ENCODE data around the gene KITLG. TPM values are rescaled to one million over a fixed set of nuclear protein-coding genes. Genes with fewer than 3 reads are reported as not detected.

Gene KITLG
- total RNA-seq, 2 donors from 2014 or later = 3.5 to 9.6 TPM

DNA sequence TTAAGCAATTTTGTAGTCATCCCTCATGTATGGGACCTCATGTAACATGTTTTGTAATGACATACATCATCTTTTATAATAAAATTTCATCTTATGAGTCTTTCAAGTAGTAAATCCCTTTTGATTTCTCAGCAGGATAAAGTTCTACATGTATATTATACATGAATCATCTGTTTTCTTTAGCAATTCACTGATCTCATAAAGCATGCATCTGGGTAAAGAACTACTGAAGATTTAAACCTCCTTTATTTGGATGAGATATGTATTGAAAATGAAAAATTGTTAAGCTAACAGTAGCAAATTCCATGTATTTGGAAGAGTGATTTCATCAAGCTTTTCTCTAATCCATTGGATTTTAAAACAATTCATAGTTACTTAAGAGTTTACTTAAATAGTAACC, 126.9 kb downstream of the KITLG start:
- no peaks in the 10 kb centered on the region for H3K36me3 ChIP-seq
- DNase-seq (ENCODE audit: low spot score) = no peak
- TF ChIP-seq, protein P1, sequence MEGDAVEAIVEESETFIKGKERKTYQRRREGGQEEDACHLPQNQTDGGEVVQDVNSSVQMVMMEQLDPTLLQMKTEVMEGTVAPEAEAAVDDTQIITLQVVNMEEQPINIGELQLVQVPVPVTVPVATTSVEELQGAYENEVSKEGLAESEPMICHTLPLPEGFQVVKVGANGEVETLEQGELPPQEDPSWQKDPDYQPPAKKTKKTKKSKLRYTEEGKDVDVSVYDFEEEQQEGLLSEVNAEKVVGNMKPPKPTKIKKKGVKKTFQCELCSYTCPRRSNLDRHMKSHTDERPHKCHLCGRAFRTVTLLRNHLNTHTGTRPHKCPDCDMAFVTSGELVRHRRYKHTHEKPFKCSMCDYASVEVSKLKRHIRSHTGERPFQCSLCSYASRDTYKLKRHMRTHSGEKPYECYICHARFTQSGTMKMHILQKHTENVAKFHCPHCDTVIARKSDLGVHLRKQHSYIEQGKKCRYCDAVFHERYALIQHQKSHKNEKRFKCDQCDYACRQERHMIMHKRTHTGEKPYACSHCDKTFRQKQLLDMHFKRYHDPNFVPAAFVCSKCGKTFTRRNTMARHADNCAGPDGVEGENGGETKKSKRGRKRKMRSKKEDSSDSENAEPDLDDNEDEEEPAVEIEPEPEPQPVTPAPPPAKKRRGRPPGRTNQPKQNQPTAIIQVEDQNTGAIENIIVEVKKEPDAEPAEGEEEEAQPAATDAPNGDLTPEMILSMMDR (IDR thresholded peaks at IDR 0.05) = no peak
- H3K27me3 ChIP-seq = no peaks in the 10 kb centered on the region
- no peak overlapping the region for H3K27ac ChIP-seq
- no peaks in the 10 kb centered on the region for H3K4me1 ChIP-seq
- H3K9me3 ChIP-seq = no peaks in the 10 kb centered on the region
- H3K4me3 ChIP-seq = no peak overlapping the region

DNA sequence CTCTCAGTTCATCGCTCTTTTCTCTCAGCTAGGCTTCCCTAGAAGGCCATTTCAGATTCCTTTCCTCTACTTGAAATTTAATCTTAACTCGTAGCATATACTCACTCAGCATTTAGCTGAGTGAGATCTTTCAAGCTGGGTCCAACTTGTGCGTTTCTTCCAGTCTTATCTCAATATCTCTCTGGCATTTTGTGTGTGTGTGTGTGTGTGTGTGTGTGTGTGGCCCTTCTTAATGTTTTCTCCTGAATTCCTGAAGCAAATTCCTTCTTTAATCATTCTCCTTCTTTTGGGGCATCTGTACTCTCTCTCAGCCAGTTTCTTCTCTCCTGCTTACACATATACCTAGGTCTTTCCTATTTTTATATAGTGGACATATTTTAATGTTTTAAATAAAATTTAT, 129.1 kb downstream of the KITLG start:
- H3K27me3 ChIP-seq = no peaks in the 10 kb centered on the region
- TF ChIP-seq, protein P1 (IDR thresholded peaks at IDR 0.05) = no peak
- H3K36me3 ChIP-seq = no peaks in the 10 kb centered on the region
- DNase-seq (ENCODE audit: low spot score) = no peak
- no peak overlapping the region for H3K27ac ChIP-seq
- no peaks in the 10 kb centered on the region for H3K9me3 ChIP-seq
- H3K4me3 ChIP-seq = no peak overlapping the region
- no peaks in the 10 kb centered on the region for H3K4me1 ChIP-seq

DNA sequence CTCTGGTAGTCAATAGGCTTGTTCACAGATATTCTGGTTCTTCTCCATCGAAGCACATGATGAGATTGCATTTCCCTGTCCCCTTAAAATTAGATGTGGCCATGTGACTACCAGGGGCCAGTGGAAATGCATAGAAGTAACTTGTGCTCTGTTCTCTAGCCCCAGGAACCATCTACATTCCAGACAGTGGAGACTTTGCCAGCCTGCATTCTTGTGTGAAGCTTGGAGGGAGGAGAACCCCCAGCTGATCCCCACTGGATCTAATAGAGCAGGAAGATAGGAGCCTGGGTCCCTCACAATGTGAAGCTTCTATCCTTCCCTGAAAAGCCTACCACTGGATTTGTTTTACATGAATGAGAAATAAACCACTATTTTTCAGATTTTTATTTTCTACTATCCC, 130.1 kb downstream of the KITLG start:
- DNase-seq (ENCODE audit: low spot score) = no peak
- H3K27ac ChIP-seq = no peak overlapping the region
- TF ChIP-seq, protein P1 (IDR thresholded peaks at IDR 0.05) = no peak
- H3K4me3 ChIP-seq = no peak overlapping the region
- H3K4me1 ChIP-seq = no peaks in the 10 kb centered on the region
- H3K27me3 ChIP-seq = no peaks in the 10 kb centered on the region
- H3K9me3 ChIP-seq = no peaks in the 10 kb centered on the region
- H3K36me3 ChIP-seq = no peaks in the 10 kb centered on the region

DNA sequence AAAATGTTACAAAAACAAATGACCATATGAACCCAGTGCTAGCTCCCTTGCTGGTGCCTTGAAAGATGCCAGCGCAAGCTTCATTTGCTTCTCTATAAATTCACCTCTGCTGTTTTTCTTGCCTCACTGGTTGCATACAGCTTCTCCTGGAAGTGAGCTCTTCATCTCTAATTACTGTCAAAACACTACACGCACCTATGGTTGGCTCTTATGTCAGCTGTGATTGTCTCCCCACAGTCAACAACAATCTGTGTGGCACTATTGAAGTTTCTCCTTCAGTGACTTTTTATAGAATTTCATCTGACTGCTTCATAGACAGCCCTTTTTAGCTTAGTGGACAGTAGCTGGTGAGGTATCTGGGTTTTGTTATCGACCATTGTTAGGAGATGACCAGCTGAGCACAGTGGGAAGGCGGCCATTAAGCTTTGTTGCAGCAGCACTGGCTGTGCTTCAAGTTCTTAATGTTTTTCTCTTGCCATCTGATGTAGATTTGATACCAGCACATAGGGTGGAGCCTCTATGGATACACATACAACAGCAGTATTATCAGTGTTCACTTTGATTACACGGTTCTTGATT, 131.8 kb downstream of the KITLG start:
- Histone ChIP-seq H3K4me1 (no peaks in the 10 kb centered on the region), H3K36me3 (no peaks in the 10 kb centered on the region), H3K27ac (no peak overlapping the region), H3K27me3 (no peaks in the 10 kb centered on the region), H3K4me3 (no peak overlapping the region), H3K9me3 (no peaks in the 10 kb centered on the region)
- no peak for DNase-seq (ENCODE audit: low spot score)
- TF ChIP-seq, protein P1 (IDR thresholded peaks at IDR 0.05) = no peak

DNA sequence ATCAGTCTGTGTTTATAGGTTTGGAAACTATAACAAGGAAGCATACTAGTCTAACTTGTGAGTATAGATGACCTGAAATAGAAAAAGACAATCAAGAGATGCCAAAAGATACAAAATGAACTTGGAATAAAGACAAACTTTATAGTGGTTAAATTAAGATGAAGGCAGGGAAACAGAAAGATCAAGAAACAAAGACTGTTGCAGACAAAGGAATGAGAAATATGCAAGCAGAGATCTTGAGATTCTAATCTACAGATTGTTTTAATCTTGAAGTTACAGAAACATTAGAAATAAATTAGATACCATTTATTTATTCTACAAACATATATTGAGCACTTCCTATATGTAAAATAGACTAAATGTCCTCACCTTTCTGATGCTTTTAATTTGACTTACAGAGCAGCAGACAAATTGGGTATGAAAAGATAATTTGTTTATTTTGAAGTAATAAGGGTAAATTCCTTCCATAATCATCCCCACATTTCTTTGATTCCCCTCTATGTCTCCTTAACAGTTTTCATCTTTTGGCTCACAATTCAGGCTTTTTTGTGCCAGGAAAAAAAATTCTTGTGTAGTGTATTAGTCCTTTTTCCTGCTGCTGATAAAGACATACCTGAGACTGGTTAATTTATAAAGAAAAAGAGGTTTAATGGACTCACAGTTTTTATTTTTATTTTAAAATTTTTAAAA, 134.4 kb downstream of the KITLG start:
- no peaks in the 10 kb centered on the region for H3K4me1 ChIP-seq
- no peak for DNase-seq (ENCODE audit: low spot score)
- H3K27ac ChIP-seq = no peak overlapping the region
- H3K9me3 ChIP-seq = peaks cover 0 to 11% of the 10 kb centered on the region in 2 donors
- TF ChIP-seq, protein P1 (IDR thresholded peaks at IDR 0.05) = no peak
- H3K4me3 ChIP-seq = no peak overlapping the region
- H3K27me3 ChIP-seq = no peaks in the 10 kb centered on the region
- H3K36me3 ChIP-seq = no peaks in the 10 kb centered on the region

All from right atrium auricular region (tissue), 2 donors.